GM12892 (cell line): ENCODE results near the gene CDK7.

Experiments used
- DNase-seq: peaks from one replicate; pipeline ENCODE4 v3.0.0; 2011; ENCODE audit not compliant: insufficient read length
- FAIRE-seq: peaks from 2 replicates; lab custom pipeline; 2011; peaks lifted over from hg19 to GRCh38; lab: Jason Lieb, UNC
- POLR2A ChIP-seq: IDR thresholded peaks from 2 replicates; pipeline ENCODE4 v1.6.1; 2011; ENCODE audit warnings: low read depth, low read length, control low read depth
- POLR2AphosphoS5 ChIP-seq: IDR thresholded peaks from 2 replicates; pipeline ENCODE4 v1.6.1; 2011; ENCODE audit warnings: low read depth, low read length, control low read depth
- TAF1 ChIP-seq: IDR thresholded peaks from 2 replicates; pipeline ENCODE4 v1.6.1; 2011; ENCODE audit warnings: low read depth, mild to moderate bottlenecking, control low read depth, low read length, borderline replicate concordance

The CDK7 gene

GRCh38 chr5:69295088-69295754 lies 60.5 kb downstream of the CDK7 start:
- no peak for FAIRE-seq
- TF ChIP-seq POLR2AphosphoS5 (no peak), TAF1 (no peak), POLR2A (no peak)

GRCh38 chr5:69299625-69300024 lies 64.9 kb downstream of the CDK7 start:
- TF ChIP-seq TAF1: no peak
- no peak for TF ChIP-seq POLR2AphosphoS5
- TF ChIP-seq POLR2A: no peak
- DNase-seq: no peak
- no peak for FAIRE-seq

More at GRCh38 chr5:69295088-69295754, 60.5 kb downstream of the CDK7 start:
- no peak for DNase-seq

GRCh38 chr5:69300537-69301203 lies 66.0 kb downstream of the CDK7 start:
- no peak for TF ChIP-seq TAF1
- TF ChIP-seq POLR2A: no peak
- no peak for TF ChIP-seq POLR2AphosphoS5
- DNase-seq (no peak), FAIRE-seq (no peak)

- FAIRE-seq (no peak), DNase-seq (no peak)
- TF ChIP-seq POLR2AphosphoS5 (no peak), POLR2A (no peak), TAF1 (no peak)
These were observed 70.8 kb downstream of the CDK7 start for GRCh38 chr5:69305512-69305911.

- FAIRE-seq (no peak), DNase-seq (no peak)
- TF ChIP-seq POLR2A (no peak), POLR2AphosphoS5 (no peak), TAF1 (no peak)
These were observed 73.4 kb downstream of the CDK7 start for GRCh38 chr5:69308046-69308553.

- FAIRE-seq: no peak
- TF ChIP-seq POLR2AphosphoS5 (no peak), TAF1 (no peak), POLR2A (no peak)
- DNase-seq: no peak
These were observed 74.7 kb downstream of the CDK7 start for GRCh38 chr5:69309380-69309779.

- FAIRE-seq (no peak), DNase-seq (no peak)
- TF ChIP-seq TAF1: no peak
- no peak for TF ChIP-seq POLR2A
- TF ChIP-seq POLR2AphosphoS5: no peak
These were observed 77.9 kb downstream of the CDK7 start for GRCh38 chr5:69312459-69313160.

- FAIRE-seq (no peak), DNase-seq (no peak)
- TF ChIP-seq TAF1 (no peak), POLR2A (no peak), POLR2AphosphoS5 (no peak)
These were observed 78.7 kb downstream of the CDK7 start for GRCh38 chr5:69313428-69313827.

- DNase-seq (no peak), FAIRE-seq (no peak)
- TF ChIP-seq TAF1 (no peak), POLR2A (no peak), POLR2AphosphoS5 (no peak)
These were observed 81.3 kb downstream of the CDK7 start for GRCh38 chr5:69315972-69316371.

GRCh38 chr5:69317391-69317790 lies 82.7 kb downstream of the CDK7 start:
- TF ChIP-seq POLR2A (no peak), TAF1 (no peak), POLR2AphosphoS5 (no peak)
- FAIRE-seq: no peak
- no peak for DNase-seq

- TF ChIP-seq TAF1: no peak
- no peak for TF ChIP-seq POLR2A
- TF ChIP-seq POLR2AphosphoS5: no peak
- FAIRE-seq (no peak), DNase-seq (no peak)
These were observed 91.7 kb downstream of the CDK7 start for GRCh38 chr5:69326365-69326764.
